Peyer's patch (tissue), 4 donors: ENCODE data around the gene BCAS3.

Source experiments
- CTCF ChIP-seq, 6 experiments: fragments of 450-650 bp in 4 of 6; fragments of 200-600 bp in 2 of 6; sonication (generic) in 1 of 6; IDR thresholded peaks; one replicate each; pipeline ENCODE4 v1.5.1; 2017 to 2019; ENCODE audit warnings: antibody characterized with exemption in 6 of 6, mild to moderate bottlenecking in 3 of 6, moderate library complexity in 1 of 6
- POLR2A ChIP-seq, 2 donors: fragments of 450-650 bp; IDR thresholded peaks; one replicate each; pipeline ENCODE4 v1.5.1; 2017; ENCODE audit warnings: antibody characterized with exemption in 2 of 2, mild to moderate bottlenecking in 2 of 2, moderate library complexity in 2 of 2

DNA sequence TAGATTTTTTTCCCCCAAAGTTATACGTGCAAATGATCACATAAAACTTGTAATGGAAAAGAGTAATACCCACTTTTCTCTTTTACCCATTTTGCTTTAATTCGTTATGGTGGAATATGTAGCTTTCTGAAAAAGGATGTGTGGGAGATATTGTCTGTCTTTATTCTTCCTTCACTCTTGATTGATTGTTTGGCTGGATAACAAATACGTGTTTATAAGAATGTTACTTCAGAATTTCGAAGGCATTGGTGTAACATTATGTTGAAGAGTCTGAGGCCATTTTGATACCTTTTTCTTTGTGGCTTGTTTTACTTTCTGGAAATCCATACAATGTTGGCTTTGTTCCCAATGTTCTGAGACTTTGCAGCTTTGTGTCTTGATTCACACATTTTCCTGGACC lies 71.4 kb downstream of the BCAS3 start:
- TF ChIP-seq CTCF (IDR thresholded peaks at IDR 0.05), result no peak
- no peak for TF ChIP-seq POLR2A (IDR thresholded peaks at IDR 0.05)
